ENCODE results near the gene RAB13.

GRCh38 chr1:153968972-153969371 lies 17.2 kb downstream of the RAB13 start:
- TF ChIP-seq YY1 (IDR thresholded peaks at IDR 0.05; ENCODE audit: low read depth) (no peak), REST (IDR thresholded peaks at IDR 0.05; ENCODE audit: low read depth) (no peak), EP300 (IDR thresholded peaks at IDR 0.05; ENCODE audit: borderline replicate concordance) (no peak), CEBPB (IDR thresholded peaks at IDR 0.05) (no peak), RAD21 (IDR thresholded peaks at IDR 0.05; ENCODE audit: low read depth) (no peak), TCF12 (IDR thresholded peaks at IDR 0.05; ENCODE audit: low read depth) (no peak), ZBTB7A (IDR thresholded peaks at IDR 0.05; ENCODE audit: low read depth) (no peak), EGR1 (IDR thresholded peaks at IDR 0.05) (no peak), NFIC (IDR thresholded peaks at IDR 0.05) (no peak), CREB1 (IDR thresholded peaks at IDR 0.05; ENCODE audit: low read depth) (no peak)
